Activated CD4-positive, alpha-beta T cell treated with anti-CD3 and anti-CD28 coated beads, Interleukin-2, amount 10 ng/mL, durations not matched to agents 7 days and 5 days (primary cell): ENCODE data around the gene TEF. TPM values are rescaled to one million over a fixed set of nuclear protein-coding genes. Genes with fewer than 3 reads are reported as not detected.
A peak's percentile ranks its signal among the peaks of the same experiment; 100 is the strongest.

Experiments
- CTCF ChIA-PET: fragments of 350-600 bp; sonication (Branson Sonifier 250); formaldehyde crosslinking; loops from one replicate; lab custom pipeline; 2021; ENCODE audit warnings: antibody characterized with exemption; lab: Charles Lee
- POLR2A ChIA-PET: fragments of 350-600 bp; sonication (Branson Sonifier 250); formaldehyde crosslinking; loops from one replicate; lab custom pipeline; 2021; ENCODE audit warnings: antibody characterized with exemption; lab: Charles Lee
- DNase-seq: peaks from one replicate; pipeline ENCODE4 v3.0.0-alpha.2; 2020
- H3K27ac Mint-ChIP-seq: one replicate; pipeline ENCODE4 v1.8.0; 2021; ENCODE audit warnings: mild to moderate bottlenecking, moderate library complexity, mixed read lengths
- H3K27me3 Mint-ChIP-seq: one replicate; pipeline ENCODE4 v1.8.0; 2021; ENCODE audit warnings: mixed read lengths
- H3K36me3 Mint-ChIP-seq: one replicate; pipeline ENCODE4 v1.8.0; 2021; ENCODE audit warnings: low read depth, mixed read lengths
- H3K4me1 Mint-ChIP-seq: one replicate; pipeline ENCODE4 v1.8.0; 2021; ENCODE audit warnings: mixed read lengths
- H3K4me3 Mint-ChIP-seq: one replicate; pipeline ENCODE4 v1.8.0; 2021; ENCODE audit warnings: mild to moderate bottlenecking, moderate library complexity, mixed read lengths
- H3K9me3 Mint-ChIP-seq: one replicate; pipeline ENCODE4 v1.8.0; 2021; ENCODE audit warnings: mixed read lengths
- total RNA-seq, 2 experiments: library from RNA; stranded (reverse); gene quantifications; one replicate each; pipeline ENCODE4 v1.2.3, GENCODE V29; 2021

TEF gene
- total RNA-seq, result 1 to 10 TPM; 3.4 to 4.7 TPM

- H3K36me3 Mint-ChIP-seq, result no peaks in the 10 kb centered on the region
- H3K9me3 Mint-ChIP-seq, result no peaks in the 10 kb centered on the region
- ChIA-PET POLR2A (interaction anchor here (0.5 to 1.5 kb wide), 5 partner anchors 75 to 449 kb away, joined by 3 to 5 read pairs (median 3); partner anchors contain the start of genes ACO2, DESI1, PHF5A and XRCC6), CTCF (interaction anchor here (0.6 to 3.1 kb wide), 9 partner anchors 11 to 893 kb away, joined by 3 to 15 read pairs (median 3); partner anchors contain the start of gene PHF5A)
- no peaks in the 10 kb centered on the region for H3K27me3 Mint-ChIP-seq
- peaks cover 20% of the 10 kb centered on the region for H3K4me1 Mint-ChIP-seq
- peak; percentile 98 for DNase-seq
- peak within 1 kb of the TSS; percentile 99 for H3K27ac Mint-ChIP-seq
- H3K4me3 Mint-ChIP-seq, result peak within 1 kb of the TSS; percentile 90
These were observed at the start of gene TEF for GRCh38 chr22:41381329-41382097. TEF (plus strand) TSS chr22:41381942; CDS start chr22:41382045, 103 bp downstream.

GRCh38 chr22:41332217-41332939 lies 49.4 kb upstream of the TEF start:
- no peaks in the 10 kb centered on the region for H3K9me3 Mint-ChIP-seq
- no peak for DNase-seq
- no peak overlapping the region for H3K4me3 Mint-ChIP-seq
- H3K4me1 Mint-ChIP-seq, result peaks cover 7% of the 10 kb centered on the region
- no peak overlapping the region for H3K27ac Mint-ChIP-seq
- H3K27me3 Mint-ChIP-seq, result no peaks in the 10 kb centered on the region
- peaks cover 19% of the 10 kb centered on the region for H3K36me3 Mint-ChIP-seq
- ChIA-PET CTCF (no interaction called here), POLR2A (no interaction called here)

- H3K27me3 Mint-ChIP-seq, result no peaks in the 10 kb centered on the region
- H3K36me3 Mint-ChIP-seq, result peaks cover 17% of the 10 kb centered on the region
- ChIA-PET POLR2A (no interaction called here), CTCF (no interaction called here)
- no peak overlapping the region for H3K27ac Mint-ChIP-seq
- DNase-seq, result no peak
- no peaks in the 10 kb centered on the region for H3K9me3 Mint-ChIP-seq
- H3K4me1 Mint-ChIP-seq, result peaks cover 8% of the 10 kb centered on the region
- no peak overlapping the region for H3K4me3 Mint-ChIP-seq
These were observed 47.9 kb upstream of the TEF start for GRCh38 chr22:41333806-41334205.

GRCh38 chr22:41334215-41334614 lies 47.5 kb upstream of the TEF start:
- no peaks in the 10 kb centered on the region for H3K9me3 Mint-ChIP-seq
- no peak overlapping the region for H3K4me3 Mint-ChIP-seq
- peaks cover 8% of the 10 kb centered on the region for H3K4me1 Mint-ChIP-seq
- DNase-seq, result no peak
- H3K27ac Mint-ChIP-seq, result no peak overlapping the region
- ChIA-PET POLR2A (no interaction called here), CTCF (interaction anchor here (1.0 kb wide), 1 partner anchor 21 kb away, joined by 3 read pairs; no protein-coding TSS in a partner anchor)
- peaks cover 20% of the 10 kb centered on the region for H3K36me3 Mint-ChIP-seq
- no peaks in the 10 kb centered on the region for H3K27me3 Mint-ChIP-seq

GRCh38 chr22:41334951-41335635 lies 46.6 kb upstream of the TEF start:
- CTCF ChIA-PET, result interaction anchor here (0.6 to 1.0 kb wide), 2 partner anchors 22 to 257 kb away, joined by 3 to 4 read pairs; no protein-coding TSS in a partner anchor
- Mint-ChIP-seq H3K4me3 (no peak overlapping the region), H3K9me3 (no peaks in the 10 kb centered on the region), H3K27me3 (no peaks in the 10 kb centered on the region), H3K36me3 (peaks cover 21% of the 10 kb centered on the region), H3K27ac (no peak overlapping the region), H3K4me1 (peaks cover 8% of the 10 kb centered on the region)
- no peak for DNase-seq
- POLR2A ChIA-PET, result no interaction called here

GRCh38 chr22:41338614-41339212 lies 43.0 kb upstream of the TEF start:
- ChIA-PET CTCF (interaction anchor here (0.6 kb wide), 1 partner anchor 146 kb away, joined by 3 read pairs; no protein-coding TSS in a partner anchor), POLR2A (no interaction called here)
- DNase-seq, result no peak
- Mint-ChIP-seq H3K36me3 (peaks cover 15% of the 10 kb centered on the region), H3K27me3 (no peaks in the 10 kb centered on the region), H3K4me3 (no peak overlapping the region), H3K4me1 (peaks cover 11% of the 10 kb centered on the region), H3K9me3 (no peaks in the 10 kb centered on the region), H3K27ac (peak overlapping the region; percentile 60)

GRCh38 chr22:41339823-41340222 lies 41.9 kb upstream of the TEF start:
- ChIA-PET CTCF (no interaction called here), POLR2A (no interaction called here)
- peaks cover 11% of the 10 kb centered on the region for H3K4me1 Mint-ChIP-seq
- DNase-seq, result no peak
- no peaks in the 10 kb centered on the region for H3K27me3 Mint-ChIP-seq
- H3K36me3 Mint-ChIP-seq, result peaks cover 23% of the 10 kb centered on the region
- no peak overlapping the region for H3K27ac Mint-ChIP-seq
- no peak overlapping the region for H3K4me3 Mint-ChIP-seq
- no peaks in the 10 kb centered on the region for H3K9me3 Mint-ChIP-seq

- Mint-ChIP-seq H3K27me3 (no peaks in the 10 kb centered on the region), H3K4me1 (peaks cover 11% of the 10 kb centered on the region), H3K27ac (no peak overlapping the region), H3K9me3 (no peaks in the 10 kb centered on the region), H3K4me3 (no peak overlapping the region), H3K36me3 (peaks cover 25% of the 10 kb centered on the region)
- CTCF ChIA-PET, result no interaction called here
- POLR2A ChIA-PET, result no interaction called here
- no peak for DNase-seq
These were observed 41.4 kb upstream of the TEF start for GRCh38 chr22:41340357-41340756.

- ChIA-PET POLR2A (no interaction called here), CTCF (no interaction called here)
- H3K27ac Mint-ChIP-seq, result no peak overlapping the region
- no peak for DNase-seq
- no peaks in the 10 kb centered on the region for H3K27me3 Mint-ChIP-seq
- H3K9me3 Mint-ChIP-seq, result no peaks in the 10 kb centered on the region
- peaks cover 23% of the 10 kb centered on the region for H3K36me3 Mint-ChIP-seq
- H3K4me1 Mint-ChIP-seq, result peaks cover 7% of the 10 kb centered on the region
- no peak overlapping the region for H3K4me3 Mint-ChIP-seq
These were observed 40.7 kb upstream of the TEF start for GRCh38 chr22:41341012-41341411.

- Mint-ChIP-seq H3K27me3 (no peaks in the 10 kb centered on the region), H3K36me3 (peaks cover 23% of the 10 kb centered on the region), H3K27ac (no peak overlapping the region), H3K9me3 (no peaks in the 10 kb centered on the region), H3K4me3 (no peak overlapping the region), H3K4me1 (peaks cover 7% of the 10 kb centered on the region)
- DNase-seq, result no peak
- ChIA-PET CTCF (interaction anchor here (0.6 kb wide), 1 partner anchor 115 kb away, joined by 3 read pairs; no protein-coding TSS in a partner anchor), POLR2A (no interaction called here)
These were observed 39.8 kb upstream of the TEF start for GRCh38 chr22:41341990-41342389.

GRCh38 chr22:41343300-41343699 lies 38.4 kb upstream of the TEF start:
- CTCF ChIA-PET, result interaction anchor here (1.2 kb wide), 1 partner anchor 135 kb away, joined by 3 read pairs; no protein-coding TSS in a partner anchor
- H3K4me1 Mint-ChIP-seq, result peaks cover 2% of the 10 kb centered on the region
- no peak overlapping the region for H3K4me3 Mint-ChIP-seq
- H3K27me3 Mint-ChIP-seq, result no peaks in the 10 kb centered on the region
- no peaks in the 10 kb centered on the region for H3K9me3 Mint-ChIP-seq
- DNase-seq, result no peak
- H3K27ac Mint-ChIP-seq, result no peak overlapping the region
- POLR2A ChIA-PET, result no interaction called here
- H3K36me3 Mint-ChIP-seq, result peaks cover 26% of the 10 kb centered on the region

- POLR2A ChIA-PET, result interaction anchor here (0.6 kb wide), 1 partner anchor 29 kb away, joined by 3 read pairs; no protein-coding TSS in a partner anchor
- peaks cover 2% of the 10 kb centered on the region for H3K4me1 Mint-ChIP-seq
- no peak overlapping the region for H3K27ac Mint-ChIP-seq
- no peaks in the 10 kb centered on the region for H3K27me3 Mint-ChIP-seq
- no peaks in the 10 kb centered on the region for H3K9me3 Mint-ChIP-seq
- no peak for DNase-seq
- H3K4me3 Mint-ChIP-seq, result no peak overlapping the region
- peaks cover 26% of the 10 kb centered on the region for H3K36me3 Mint-ChIP-seq
- CTCF ChIA-PET, result interaction anchor here (1.2 kb wide), 1 partner anchor 135 kb away, joined by 3 read pairs; no protein-coding TSS in a partner anchor
These were observed 38.0 kb upstream of the TEF start for GRCh38 chr22:41343717-41344116.
